ENCODE measurements around the gene S100A3. TPM values are rescaled to one million over a fixed set of nuclear protein-coding genes. Genes with fewer than 3 reads are reported as not detected.
A peak's percentile ranks its signal among the peaks of the same experiment; 100 is the strongest.

The S100A3 gene
- total RNA-seq, 6 experiments from 2014 or later: 0.29 TPM; not detected in 5

- Histone ChIP-seq H3K4me1 (no peaks in the 10 kb centered on the region), H3K4me3 (no peak overlapping the region), H3K27me3 (no peaks in the 10 kb centered on the region), H3K9me3 (no peaks in the 10 kb centered on the region), H3K27ac (no peak overlapping the region), H3K36me3 (no peaks in the 10 kb centered on the region)
- no peak for TF ChIP-seq POLR2A (IDR thresholded peaks at IDR 0.05)
- no peak for TF ChIP-seq CTCF (IDR thresholded peaks at IDR 0.05)
- no peak for ATAC-seq
- no CpG with 5 or more reads among the region's 6 CpGs for WGBS (ENCODE audit: insufficient coverage, low coverage, low lambda C conversion rate, missing lambda C conversion rate)
- intact Hi-C loops (cut with DNase I): no loop called here
- peak in 1 of 3 donors; percentile 45 for DNase-seq
Observed at GRCh38 chr1:153537376-153537730, 11.7 kb downstream of the S100A3 start.

DNA sequence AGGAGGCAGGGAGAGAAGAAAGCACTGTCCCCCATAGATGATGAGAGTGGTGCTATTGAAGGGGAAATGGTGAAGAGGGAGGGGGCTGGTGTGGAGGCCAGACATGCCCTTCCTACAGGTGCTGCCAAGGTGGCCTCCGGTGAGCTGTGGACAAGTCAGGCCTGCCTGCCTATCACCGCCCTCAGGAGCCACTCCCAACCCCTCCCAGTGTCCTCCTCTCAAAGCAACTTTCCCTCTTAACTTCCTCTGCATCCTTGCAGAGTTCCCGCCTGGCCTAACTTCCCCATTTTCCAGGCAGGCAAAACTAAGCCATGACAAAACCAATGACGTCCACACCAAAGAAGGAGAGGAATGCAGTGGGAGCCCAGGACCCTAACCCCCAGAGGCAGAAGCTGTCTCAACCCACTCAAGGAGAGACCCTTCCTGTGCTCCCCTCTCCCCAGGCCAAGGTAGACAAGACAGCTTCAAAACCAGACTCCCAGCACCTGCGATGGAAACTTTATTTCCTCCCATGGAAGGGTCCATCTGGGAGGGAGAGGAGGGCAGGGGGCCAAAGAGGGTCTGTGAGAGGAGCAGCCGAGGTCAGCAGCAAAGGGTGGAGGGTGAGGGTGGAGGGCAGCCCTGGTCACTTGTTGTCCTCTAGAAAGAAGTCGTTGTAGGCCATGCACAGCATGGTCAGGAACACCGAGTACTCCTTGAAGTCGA, 12.2 kb downstream of the S100A3 start:
- 69% methylated on average over 2 of the region's 9 CpGs for WGBS (ENCODE audit: insufficient coverage, low coverage, low lambda C conversion rate, missing lambda C conversion rate)
- peaks cover 0 to 3% of the 10 kb centered on the region in 2 donors for H3K27me3 ChIP-seq
- peak overlapping the region in 1 of 3 donors; percentile 75 for H3K27ac ChIP-seq
- DNase-seq: peak in 1 of 3 donors; percentile 42
- no peaks in the 10 kb centered on the region for H3K36me3 ChIP-seq
- no peak for ATAC-seq
- no peak overlapping the region for H3K4me3 ChIP-seq
- intact Hi-C loops (cut with DNase I): no loop called here
- no peaks in the 10 kb centered on the region for H3K4me1 ChIP-seq
- no peaks in the 10 kb centered on the region for H3K9me3 ChIP-seq
- TF ChIP-seq POLR2A (IDR thresholded peaks at IDR 0.05) (no peak), CTCF (IDR thresholded peaks at IDR 0.05) (no peak)

DNA sequence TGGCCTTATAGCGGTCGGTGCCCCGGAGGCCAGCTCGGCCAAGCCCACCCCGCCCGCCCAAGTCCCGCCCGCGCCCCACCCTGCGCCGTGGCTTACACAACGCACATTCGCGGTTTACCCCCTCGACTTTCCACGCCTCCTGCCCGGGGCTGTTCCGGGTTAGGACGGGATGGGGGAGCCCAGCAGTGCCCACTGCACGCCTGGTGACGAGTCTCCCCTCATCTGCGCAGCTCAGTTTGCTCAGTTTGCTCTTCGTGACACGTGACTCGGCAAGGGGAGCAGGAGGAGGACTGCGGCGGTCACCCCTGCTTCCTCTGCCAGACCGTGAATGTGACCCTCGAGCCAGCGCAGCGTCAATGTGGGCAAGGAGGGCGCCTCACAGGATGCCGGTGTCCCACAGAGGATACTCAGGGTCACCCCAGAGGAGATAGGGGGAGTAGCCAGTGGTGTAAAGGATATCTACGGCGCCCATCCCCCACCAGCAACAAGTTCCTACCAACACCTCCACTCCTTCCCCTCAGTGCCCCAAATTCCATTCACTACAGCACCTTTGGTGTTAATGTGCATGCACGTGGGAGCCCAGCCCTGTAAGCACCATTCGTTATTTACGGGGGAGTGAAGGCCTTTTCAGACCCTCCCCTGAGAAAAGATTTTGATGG, 12.9 kb downstream of the S100A3 start:
- ATAC-seq (peak; percentile 59 to 66 (median 66)), DNase-seq (peak; percentile 45 to 72 (median 70))
- no peaks in the 10 kb centered on the region for H3K36me3 ChIP-seq
- peak overlapping the region; percentile 41 to 49 (median 49) for H3K4me3 ChIP-seq
- intact Hi-C loops (cut with DNase I): no loop called here
- H3K27ac ChIP-seq: peak overlapping the region; percentile 69 to 84 (median 75)
- TF ChIP-seq POLR2A (IDR thresholded peaks at IDR 0.05): peak; percentile 31
- no peak for TF ChIP-seq CTCF (IDR thresholded peaks at IDR 0.05)
- 5% methylated on average over 5 of the region's 38 CpGs for WGBS (ENCODE audit: insufficient coverage, low coverage, low lambda C conversion rate, missing lambda C conversion rate)
- H3K27me3 ChIP-seq: peaks cover 0 to 7% of the 10 kb centered on the region in 2 donors
- H3K4me1 ChIP-seq: no peaks in the 10 kb centered on the region
- no peaks in the 10 kb centered on the region for H3K9me3 ChIP-seq

DNA sequence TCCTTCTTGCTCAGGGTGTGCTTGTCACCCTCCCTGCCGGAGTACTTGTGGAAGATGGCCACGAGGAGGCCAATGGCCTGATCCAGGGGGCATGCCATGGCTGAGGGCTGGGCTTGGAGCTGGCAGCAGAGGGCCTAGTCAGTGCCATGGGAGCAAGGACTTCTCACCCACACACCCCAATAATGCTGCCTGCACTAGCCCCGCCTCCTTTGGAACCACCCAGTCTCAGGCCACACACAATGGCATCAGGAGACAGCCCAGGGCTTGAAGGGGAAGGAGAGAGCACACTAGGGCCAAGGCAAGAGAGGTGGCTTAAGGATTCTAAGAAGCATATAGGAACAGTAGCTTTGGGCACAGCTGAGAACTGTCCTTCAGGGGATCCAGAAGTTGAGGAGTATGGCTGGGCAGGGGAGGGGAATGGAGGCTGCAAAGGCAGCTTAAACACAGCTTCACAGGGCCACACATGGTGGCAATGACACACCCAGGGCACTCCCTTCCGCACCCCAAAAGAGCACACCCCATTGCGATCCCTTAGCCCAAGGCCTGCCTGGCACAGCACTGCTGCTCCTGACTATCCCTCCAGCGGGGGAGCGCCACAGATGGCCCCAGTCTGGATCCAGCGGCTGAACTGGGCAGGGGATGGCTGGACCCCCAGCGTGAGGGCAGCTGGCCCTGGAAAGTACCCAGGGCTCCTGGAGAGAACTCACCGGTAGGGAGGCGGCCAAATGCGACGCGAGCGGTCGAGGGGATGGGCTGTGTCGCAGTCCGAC, 13.6 kb downstream of the S100A3 start, which contains the start of gene S100A6:
TSS of gene S100A6 (minus strand) at position 750 of the 770 bp plus-strand sequence. CDS start at position 98, 652 bp downstream.
- peaks cover 0 to 7% of the 10 kb centered on the region in 2 donors for H3K27me3 ChIP-seq
- no peaks in the 10 kb centered on the region for H3K4me1 ChIP-seq
- peak within 1 kb of the TSS; percentile 41 to 49 (median 49) for H3K4me3 ChIP-seq
- no peaks in the 10 kb centered on the region for H3K36me3 ChIP-seq
- DNase-seq (no peak), ATAC-seq (peak; percentile 36 to 47 (median 40))
- H3K9me3 ChIP-seq: no peaks in the 10 kb centered on the region
- intact Hi-C loops (cut with DNase I): no loop called here
- WGBS (ENCODE audit: insufficient coverage, low coverage, low lambda C conversion rate, missing lambda C conversion rate): 0% methylated on average over 1 of the region's 18 CpGs
- peak within 1 kb of the TSS; percentile 69 to 84 (median 75) for H3K27ac ChIP-seq
- TF ChIP-seq CTCF (IDR thresholded peaks at IDR 0.05) (no peak), POLR2A (IDR thresholded peaks at IDR 0.05) (no peak)

Data from right lobe of liver (tissue), 6 donors.